HG03469 (cell line): Measurements from ENCODE around the gene ANKRD36C.
"Not testable (repeated sequence)": the region's sequence is repeated elsewhere in the genome, so short reads cannot be mapped to it uniquely, and the experiment has no call there.

Source experiments
- ATAC-seq: cut with Tn5 transposase; IDR thresholded peaks from one replicate; pipeline ENCODE4 v1.9.1; 2021; ENCODE audit warnings: mild to moderate bottlenecking, moderate library complexity, moderate number of reproducible peaks; ENCODE audit not compliant: unreplicated experiment

Gene ANKRD36C

DNA sequence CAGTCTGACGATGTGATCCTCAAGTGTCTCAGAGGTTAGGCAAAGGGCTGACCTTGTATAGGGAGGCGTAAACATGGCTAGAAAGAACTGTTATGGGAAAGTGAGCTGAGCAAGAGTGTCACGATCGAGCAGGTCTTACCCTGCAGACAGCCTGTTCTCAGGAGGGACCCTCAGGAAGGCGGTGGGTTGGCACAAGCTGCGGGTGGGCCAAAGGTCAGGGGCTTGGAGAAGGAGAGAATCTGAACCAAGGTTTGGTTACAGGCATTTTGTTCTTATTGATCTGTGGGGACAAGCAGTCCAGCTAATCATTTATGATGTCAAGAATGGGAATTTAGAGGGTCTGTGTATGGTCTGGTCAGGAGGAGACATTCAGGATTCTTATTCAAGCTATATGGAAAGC is 16.4 kb upstream of the ANKRD36C start:
- not testable (repeated sequence) for ATAC-seq

DNA sequence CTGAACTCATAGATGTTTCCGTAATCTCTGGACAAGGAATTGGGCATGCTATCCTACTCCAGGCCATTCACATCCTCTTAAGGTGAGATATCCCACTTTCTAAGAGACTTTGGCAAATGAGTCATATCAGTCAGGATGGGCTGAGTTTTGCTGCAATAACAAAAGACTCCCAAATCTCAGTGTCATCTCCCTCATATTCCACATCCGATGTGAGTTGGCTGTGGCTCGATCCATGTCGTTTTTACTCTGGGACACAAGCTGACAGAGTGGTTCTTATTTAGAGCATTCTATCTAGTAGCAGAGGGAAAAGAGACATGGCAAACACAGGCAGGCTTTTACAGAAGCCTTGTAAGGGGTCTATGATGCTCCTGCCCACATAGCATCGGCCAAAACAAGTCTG is 14.6 kb upstream of the ANKRD36C start:
- ATAC-seq = not testable (repeated sequence)

DNA sequence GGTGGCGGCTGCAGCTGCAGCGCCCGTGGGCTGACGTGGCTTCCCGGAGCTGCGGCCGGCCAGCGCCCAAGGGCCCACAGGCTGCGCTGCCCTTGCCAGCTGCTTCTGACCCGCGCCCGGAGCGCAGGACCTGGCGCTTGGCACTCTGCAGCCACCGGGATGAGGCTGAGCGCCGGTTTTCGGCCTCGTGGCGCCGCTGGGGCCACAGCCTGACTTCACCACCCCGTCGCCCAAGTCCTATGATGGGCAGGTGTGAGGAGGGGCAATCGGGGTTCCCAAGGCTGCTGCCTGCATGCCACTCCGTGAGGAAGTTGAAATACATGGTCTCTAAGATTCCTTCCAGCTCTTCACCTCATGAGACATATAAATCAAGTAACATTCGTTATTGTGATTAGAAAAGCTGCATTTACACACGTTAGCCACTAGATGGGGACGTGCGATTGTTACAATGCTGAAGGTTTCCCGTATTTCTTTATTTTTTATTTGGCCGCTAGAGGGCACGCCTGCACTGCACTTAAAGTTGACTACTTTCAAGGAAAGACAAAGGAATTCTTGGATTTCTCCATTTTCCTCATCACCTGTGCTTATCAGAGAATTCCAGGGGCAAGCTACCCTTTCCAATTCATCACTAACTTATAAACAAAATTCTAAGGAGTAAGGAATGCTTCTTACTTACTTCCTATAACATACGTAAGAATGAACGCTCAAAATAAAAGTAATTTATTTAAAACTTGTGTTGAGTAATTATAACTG is 1.1 kb upstream of the ANKRD36C start:
- not testable (repeated sequence) for ATAC-seq

DNA sequence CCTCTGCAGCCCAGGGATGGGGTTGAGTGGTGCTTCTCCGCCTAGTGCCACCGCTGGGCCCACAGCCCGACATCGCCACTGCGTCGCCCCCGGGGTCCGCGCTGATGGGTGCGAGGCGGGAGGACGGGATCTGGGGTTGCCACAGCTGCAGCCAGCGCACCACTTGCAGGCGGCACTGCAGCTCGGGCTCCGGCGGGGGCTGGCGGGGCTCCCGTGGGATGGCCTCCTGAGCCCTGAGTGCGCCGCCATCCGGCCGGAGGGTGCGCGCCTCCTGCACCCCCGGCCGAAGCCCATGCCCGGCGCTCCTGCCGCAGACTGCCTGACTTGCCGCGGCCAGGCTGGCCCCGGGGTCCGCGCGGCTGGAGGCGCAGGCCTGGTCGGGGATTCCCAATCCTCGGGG is 478 bp upstream of the ANKRD36C start:
- ATAC-seq = peak; percentile 18

DNA sequence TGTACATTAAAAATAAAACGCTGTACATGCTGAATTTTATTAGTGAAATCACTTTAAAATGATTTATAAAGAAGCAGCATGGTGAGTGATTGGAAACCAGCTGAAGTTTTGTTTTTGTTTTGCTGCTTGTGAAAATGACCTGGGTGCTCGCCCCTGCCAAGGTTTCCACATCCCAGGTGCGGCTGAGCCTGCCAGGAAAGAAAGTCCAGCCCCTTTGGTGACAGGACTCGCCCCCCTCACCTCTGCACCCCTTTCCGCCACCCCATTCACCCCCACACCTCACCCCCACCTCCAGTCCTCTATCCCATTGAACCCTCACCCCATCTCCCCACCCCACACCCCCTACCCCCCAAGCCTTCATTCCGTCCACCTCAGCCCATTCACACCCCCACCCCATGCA is 740 bp downstream of the ANKRD36C start:
- not testable (repeated sequence) for ATAC-seq

DNA sequence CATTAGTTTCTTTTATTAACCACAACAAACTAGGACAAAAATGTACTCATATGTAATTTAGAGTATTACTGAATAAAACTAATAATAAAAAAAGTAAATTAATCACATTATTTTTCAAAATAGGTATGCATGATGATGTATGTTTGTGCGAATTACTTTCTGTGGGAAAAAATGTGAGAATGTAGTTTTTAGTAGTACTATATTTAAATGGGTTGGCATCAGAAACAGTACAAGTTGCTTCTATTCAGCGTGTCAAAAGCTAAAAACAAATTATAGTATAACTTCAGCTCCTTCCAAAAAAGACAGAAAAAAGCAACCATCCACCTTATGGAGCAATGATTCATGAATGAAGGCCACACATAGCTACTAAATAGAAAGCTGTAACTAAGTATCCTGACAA is 40.0 kb downstream of the ANKRD36C start:
- not testable (repeated sequence) for ATAC-seq

DNA sequence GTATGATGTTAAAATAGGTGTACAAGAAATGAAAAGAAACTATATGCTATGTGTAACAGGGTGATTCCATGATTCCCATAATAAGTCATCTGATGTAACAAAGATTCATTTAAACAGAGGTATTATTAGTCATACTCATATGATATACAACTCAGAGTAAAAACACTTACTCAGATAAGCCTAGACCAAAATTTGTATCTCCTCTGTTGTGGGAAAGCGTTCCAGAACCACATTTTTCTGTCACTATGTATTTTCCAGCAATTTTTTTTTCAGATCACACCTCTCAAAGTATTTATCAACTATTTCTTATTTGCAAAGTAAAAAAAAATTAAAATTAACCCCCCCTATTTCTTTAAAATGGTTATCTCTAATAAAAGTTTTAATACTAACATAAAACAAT is 43.6 kb downstream of the ANKRD36C start:
- not testable (repeated sequence) for ATAC-seq

DNA sequence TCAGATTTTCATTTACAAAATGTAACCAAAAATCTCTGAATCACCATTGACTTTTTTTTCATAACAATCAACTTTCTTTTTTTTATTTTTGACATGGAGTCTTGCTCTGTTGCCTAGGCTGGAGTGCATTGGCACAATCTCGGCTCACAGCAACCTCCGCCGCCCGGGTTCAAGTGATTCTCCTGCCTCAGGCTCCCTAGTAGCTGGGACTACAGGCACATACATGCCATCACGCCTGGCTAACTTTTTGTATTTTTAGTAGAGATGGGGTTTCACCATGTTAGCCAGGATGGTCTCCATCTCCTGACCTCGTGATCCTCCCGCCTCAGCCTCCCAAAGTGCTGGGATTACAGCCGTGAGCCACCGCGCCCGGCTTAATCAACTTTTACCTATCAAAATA is 51.7 kb downstream of the ANKRD36C start:
- ATAC-seq = not testable (repeated sequence)

DNA sequence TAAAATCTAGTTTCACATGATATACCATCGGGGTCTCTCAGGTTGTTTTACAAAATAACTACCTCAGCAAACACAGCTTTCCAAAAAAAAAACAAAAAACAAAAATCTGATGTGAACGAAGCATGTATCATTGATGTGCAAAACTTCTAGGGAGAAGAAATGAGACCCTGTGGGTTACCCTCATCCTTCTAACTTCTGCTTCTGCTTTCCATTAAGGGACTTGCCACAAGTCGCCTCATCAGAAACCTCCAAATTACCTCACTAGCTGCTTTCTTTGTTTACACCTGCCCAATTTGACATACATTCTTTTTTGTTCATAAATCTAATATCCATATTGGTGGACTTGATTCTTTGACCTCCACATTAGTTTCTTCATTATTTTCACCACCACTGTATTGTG is 60.9 kb downstream of the ANKRD36C start:
- ATAC-seq = not testable (repeated sequence)

DNA sequence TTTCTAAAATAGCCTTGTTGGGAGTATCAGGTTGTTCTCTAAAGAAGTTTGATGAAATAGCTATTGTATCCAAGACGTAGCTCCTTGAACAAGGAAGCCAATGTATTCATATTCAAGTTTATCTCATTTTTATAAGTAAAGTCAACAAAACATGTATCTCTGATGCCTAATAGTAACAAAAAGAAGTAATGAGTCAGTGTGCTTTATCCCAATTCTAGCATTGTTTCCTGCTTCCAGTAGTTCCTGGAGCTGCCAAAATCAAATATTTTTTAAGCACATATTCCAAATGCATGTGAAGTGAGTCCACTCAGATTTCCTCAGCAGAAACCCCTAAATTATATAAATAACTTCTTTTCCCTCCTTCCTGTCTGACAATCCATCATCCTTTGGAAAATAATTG is 74.6 kb downstream of the ANKRD36C start:
- not testable (repeated sequence) for ATAC-seq

DNA sequence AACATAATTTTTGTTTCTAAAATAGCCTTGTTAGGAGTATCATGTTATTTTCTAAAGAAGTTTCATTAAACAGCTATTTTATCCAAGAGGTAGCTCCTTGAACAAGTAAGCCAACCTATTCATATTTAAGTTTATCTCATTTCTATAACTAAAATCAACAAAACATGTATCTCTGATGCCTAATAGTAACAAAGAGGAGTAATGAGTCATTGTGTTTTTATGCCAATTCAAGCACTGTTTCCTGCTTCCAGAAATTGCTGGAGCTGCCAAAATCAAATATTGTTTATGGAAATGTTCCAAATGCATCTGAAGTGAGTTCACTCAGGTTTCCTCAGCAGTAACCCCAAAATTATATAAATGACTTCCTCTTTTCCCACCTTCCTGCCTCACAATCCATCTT is 76.5 kb downstream of the ANKRD36C start:
- not testable (repeated sequence) for ATAC-seq

DNA sequence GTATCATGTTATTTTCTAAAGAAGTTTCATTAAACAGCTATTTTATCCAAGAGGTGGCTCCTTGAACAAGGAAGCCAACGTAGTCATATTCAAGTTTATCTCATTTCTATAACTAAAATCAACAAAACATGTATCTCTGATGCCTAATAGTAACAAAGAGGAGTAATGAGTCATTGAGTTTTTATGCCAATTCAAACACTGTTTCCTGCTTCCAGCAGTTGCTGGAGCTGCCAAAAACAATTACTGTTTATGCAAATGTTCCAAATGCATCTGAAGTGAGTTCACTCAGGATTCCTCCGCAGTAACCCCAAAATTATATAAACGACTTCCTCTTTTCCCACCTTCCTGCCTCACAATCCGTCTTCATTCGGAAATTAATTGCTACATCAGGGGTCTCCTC is 80.2 kb downstream of the ANKRD36C start:
- ATAC-seq = not testable (repeated sequence)

DNA sequence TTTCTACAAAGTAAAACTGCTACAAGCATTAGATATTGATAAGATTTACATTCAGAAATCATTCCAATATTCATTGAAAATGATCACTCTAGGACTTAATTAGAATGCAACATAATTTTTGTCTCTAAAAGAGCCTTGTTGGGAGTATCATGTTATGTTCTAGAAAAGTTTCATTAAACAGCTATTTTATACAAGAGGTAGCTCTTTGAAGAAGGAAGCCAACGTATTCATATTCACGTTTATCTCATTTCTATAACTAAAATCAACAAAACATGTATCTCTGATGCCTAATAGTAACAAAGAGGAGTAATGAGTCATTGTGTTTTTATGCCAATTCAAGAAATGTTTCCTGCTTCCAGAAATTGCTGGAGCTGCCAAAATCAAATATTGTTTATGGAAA is 97.2 kb downstream of the ANKRD36C start:
- not testable (repeated sequence) for ATAC-seq

DNA sequence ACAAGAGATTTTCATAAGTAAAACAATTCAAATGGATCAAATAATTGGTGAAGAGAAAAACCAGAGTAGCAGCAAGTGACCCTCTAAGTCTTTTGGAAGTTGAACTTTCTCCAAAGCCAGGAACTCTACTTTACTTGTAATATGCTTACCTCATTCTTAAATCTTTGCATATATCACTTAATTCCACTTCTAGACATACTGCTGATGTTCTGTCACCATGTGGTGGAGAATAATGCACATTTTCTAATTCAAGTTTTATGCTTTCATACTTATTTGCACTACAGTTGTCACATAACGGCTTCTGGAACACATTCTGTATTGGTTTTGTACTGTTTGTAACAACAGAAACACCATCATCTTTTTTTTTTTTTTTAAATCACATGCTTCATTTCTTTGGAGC is 123.7 kb downstream of the ANKRD36C start:
- not testable (repeated sequence) for ATAC-seq

DNA sequence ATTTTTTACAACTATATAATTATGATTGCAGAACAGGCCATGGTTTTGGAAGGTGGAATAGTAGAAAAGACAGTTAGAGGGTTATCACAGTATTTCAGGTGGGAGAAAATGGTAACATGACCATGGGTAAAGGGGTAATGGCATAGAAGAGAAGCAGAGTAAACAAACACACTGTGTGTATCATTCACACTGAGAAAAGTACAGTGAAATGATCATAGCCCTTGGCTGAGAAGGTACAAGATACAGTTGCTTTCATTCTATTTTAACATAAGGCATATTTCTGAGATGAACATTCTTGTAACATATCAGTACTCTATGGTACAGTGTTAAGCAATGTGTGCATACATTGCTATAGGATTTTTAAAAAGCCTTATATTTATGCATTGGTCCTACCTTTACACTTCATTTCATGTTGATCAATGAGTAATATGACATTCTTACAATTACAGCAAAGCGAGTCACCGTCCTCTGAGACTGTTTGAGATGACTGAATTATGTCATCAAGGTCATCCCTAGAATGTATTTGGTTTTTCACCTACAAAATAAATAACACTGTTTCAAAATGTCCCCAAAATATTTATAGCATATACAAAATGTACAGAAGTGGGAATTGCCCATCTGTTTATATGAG is 124.5 kb downstream of the ANKRD36C start:
- not testable (repeated sequence) for ATAC-seq

DNA sequence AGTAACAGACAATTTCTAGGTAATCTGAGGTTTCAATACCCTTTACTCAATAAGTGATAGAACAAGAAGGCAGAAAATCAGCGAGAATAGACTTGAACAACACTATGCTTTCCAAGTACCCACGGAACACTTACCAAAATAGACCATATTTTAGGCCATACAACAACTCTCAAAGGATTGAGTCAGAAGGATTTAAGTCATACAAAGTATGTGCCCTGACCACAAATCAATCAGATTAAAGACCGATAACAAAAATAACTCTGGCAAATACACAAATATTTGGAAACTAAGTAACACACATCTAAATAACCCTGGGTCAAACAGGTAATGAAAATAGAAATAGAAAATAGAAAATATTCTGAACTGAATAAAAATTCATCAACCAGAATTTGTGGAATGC is 129.5 kb downstream of the ANKRD36C start:
- ATAC-seq = not testable (repeated sequence)

DNA sequence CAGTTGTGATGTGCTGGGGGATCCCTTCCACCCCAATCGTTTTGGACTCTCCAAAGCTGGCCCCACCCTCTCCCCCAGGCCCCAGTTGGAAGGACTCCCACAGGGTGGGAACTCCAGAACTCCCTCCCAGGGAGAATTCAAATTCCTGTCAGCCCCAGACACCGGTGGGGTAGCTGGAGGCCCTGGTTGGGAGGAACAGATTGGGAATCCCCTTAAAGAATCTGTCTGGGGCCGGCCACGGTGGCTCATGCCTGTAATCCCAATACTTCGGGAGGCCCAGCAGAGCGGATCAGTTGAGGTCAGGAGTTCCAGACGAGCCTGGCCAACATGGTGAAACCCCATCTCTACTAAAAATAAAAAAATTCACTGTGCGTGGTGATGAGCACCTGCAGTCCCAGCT is 155.5 kb downstream of the ANKRD36C start:
- no peak for ATAC-seq

DNA sequence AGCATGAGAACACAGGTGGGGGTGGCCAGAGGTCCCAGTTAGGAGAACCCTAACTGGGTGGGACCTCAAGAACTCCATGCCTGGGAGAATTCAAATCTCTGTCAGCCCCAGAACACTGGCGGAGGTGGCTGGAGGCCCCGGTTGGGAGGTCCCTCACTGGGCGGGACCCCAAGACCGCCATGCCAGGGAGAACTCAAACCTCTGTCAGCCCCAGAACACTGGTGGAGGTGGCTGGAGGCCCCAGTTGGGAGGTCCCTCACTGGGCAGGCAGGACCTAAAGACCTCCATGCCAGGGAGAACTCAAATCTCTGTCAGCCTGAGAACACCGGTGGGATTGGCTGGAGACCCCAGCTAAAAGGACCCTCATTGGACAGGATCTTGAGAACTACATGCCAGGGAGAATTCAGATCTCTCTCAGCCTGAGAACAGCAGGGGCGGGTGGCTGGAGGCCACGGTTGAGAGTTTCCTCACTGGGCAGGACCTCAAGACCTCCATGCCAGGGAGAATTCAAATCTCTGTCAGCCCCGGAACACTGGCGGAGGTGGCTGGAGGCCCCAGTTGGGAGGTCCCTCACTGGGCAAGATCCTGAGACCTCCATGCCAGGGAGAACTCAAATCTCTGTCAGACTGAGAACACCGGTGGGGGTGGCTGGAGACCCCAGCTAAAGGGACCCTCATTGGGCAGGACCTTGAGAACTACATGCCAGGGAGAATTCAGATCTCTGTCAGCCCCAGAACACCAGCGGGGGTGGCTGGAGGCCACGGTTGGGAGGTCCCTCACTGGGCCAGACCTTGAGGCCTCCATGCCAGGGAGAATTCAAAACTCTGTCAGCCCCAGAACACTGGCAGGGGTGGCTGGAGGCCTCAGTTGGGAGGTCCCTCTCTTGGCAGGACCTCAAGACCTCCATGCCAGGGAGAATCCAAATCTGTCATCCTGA is 157.3 kb downstream of the ANKRD36C start:
- ATAC-seq = not testable (repeated sequence)

DNA sequence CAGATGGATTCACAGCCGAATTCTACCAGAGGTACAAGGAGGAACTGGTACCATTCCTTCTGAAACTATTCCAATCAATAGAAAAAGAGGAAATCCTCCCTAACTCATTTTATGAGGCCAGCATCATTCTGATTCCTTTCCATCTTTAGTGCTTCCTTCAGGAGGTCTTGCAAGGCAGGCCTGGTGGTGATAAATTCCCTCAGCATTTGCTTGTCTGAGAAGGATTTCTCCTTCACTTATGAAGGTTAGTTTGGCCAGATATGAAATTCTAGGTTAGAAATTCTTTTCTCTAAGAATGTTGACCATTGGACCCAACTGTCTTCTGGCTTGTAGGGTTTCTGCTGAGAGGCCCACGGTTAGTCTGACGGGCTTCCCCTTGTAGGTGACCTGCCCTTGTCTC is 167.4 kb downstream of the ANKRD36C start:
- ATAC-seq = not testable (repeated sequence)

DNA sequence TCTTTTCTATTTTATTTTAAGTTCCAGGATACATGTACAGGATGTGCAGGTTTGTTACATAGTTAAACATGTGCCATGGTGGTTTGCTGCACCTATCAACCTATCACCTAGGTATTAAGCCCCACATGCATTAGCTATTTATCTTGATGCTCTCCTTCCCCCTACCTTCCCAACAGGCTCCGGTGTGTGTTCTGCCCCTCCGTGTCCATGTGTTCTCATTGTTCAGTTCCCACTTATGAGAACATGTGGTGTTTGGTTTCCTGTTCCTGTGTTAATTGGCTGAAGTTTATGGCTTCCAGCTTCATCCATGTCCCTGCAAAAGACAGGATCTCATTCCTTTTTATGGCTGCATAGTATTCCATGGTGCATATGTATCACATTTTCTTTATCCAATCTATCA is 174.1 kb downstream of the ANKRD36C start:
- not testable (repeated sequence) for ATAC-seq

DNA sequence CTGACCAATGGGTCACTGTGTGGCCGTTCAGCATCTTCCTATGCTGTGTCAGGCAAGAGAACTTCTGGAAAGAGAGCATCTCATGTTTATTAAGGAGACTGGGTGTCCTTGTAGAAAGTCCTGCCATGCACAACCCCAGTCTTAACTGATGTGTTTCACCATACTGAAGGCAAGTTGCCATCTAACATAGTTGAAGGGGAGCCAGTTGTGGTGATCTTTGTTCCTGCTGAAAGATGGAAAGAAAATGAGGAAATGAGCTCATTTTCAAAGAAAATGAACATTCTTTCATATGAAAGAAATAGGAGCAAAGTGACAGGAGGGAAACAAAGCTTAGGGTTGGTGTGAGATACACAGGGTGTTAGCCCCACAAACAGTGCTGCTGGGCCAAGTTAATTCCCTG is 178.3 kb downstream of the ANKRD36C start:
- ATAC-seq = not testable (repeated sequence)
